Osteoblast (primary cell): ENCODE measurements around the gene ZCCHC14. TPM values are rescaled to one million over a fixed set of nuclear protein-coding genes. Genes with fewer than 3 reads are reported as not detected.
A peak's percentile ranks its signal among the peaks of the same experiment; 100 is the strongest.

Source experiments
- DNase-seq: peaks from one replicate; pipeline ENCODE4 v3.0.0; 2011; ENCODE audit warnings: low spot score, mixed read lengths; ENCODE audit not compliant: insufficient read length; ENCODE audit errors: missing footprints
- H2AFZ ChIP-seq: 2 replicates; pipeline ENCODE4 v1.6.0; 2011; ENCODE audit warnings: mild to moderate bottlenecking, low read length
- H3K27ac ChIP-seq: 2 replicates; pipeline ENCODE4 v1.5.1; 2011; ENCODE audit warnings: mild to moderate bottlenecking, low read depth, low read length, moderate library complexity
- H3K27me3 ChIP-seq: 2 replicates; pipeline ENCODE4 v1.6.0; 2012; ENCODE audit warnings: mild to moderate bottlenecking, control low read depth, inconsistent platforms, low read length, moderate library complexity; ENCODE audit not compliant: insufficient read depth
- H3K36me3 ChIP-seq: 2 replicates; pipeline ENCODE4 v1.5.1; 2011; ENCODE audit warnings: mild to moderate bottlenecking, low read length, control low read depth, moderate library complexity; ENCODE audit not compliant: insufficient read depth
- H3K4me1 ChIP-seq: 2 replicates; pipeline ENCODE4 v1.5.1; 2011; ENCODE audit warnings: mild to moderate bottlenecking, low read length, control low read depth, moderate library complexity; ENCODE audit not compliant: insufficient read depth
- H3K4me2 ChIP-seq: 2 replicates; pipeline ENCODE4 v1.6.0; 2011; ENCODE audit warnings: mild to moderate bottlenecking, low read length; ENCODE audit not compliant: insufficient read depth
- H3K4me3 ChIP-seq: fragments of 200-600 bp; sonication (generic); 3 replicates; pipeline ENCODE4 v1.5.1; 2012; ENCODE audit warnings: mild to moderate bottlenecking, low read length, inconsistent platforms; ENCODE audit not compliant: insufficient read depth
- H3K79me2 ChIP-seq: 2 replicates; pipeline ENCODE4 v1.6.0; 2012; ENCODE audit warnings: mild to moderate bottlenecking, low read length, control low read depth, inconsistent platforms; ENCODE audit not compliant: insufficient read depth
- H3K9me3 ChIP-seq: 2 replicates; pipeline ENCODE4 v1.5.1; 2011; ENCODE audit warnings: low read depth, low read length, control low read depth
- H4K20me1 ChIP-seq: 2 replicates; pipeline ENCODE4 v1.6.0; 2012; ENCODE audit warnings: mild to moderate bottlenecking, low read length, control low read depth; ENCODE audit not compliant: insufficient read depth
- total RNA-seq: library from RNA; depleted of rRNA; stranded (reverse); fragments of >200 nt; gene quantifications from 2 replicates; pipeline ENCODE4 v1.2.3, GENCODE V29; 2012
- TF ChIP-seq, protein P1 (sequence below): IDR thresholded peaks from 2 replicates; pipeline ENCODE4 v1.5.1; 2011; ENCODE audit warnings: mild to moderate bottlenecking, low read depth, low read length, moderate library complexity; ENCODE audit errors: extremely low read depth

ZCCHC14 gene
- total RNA-seq, 1 donor: 36.9 TPM

DNA sequence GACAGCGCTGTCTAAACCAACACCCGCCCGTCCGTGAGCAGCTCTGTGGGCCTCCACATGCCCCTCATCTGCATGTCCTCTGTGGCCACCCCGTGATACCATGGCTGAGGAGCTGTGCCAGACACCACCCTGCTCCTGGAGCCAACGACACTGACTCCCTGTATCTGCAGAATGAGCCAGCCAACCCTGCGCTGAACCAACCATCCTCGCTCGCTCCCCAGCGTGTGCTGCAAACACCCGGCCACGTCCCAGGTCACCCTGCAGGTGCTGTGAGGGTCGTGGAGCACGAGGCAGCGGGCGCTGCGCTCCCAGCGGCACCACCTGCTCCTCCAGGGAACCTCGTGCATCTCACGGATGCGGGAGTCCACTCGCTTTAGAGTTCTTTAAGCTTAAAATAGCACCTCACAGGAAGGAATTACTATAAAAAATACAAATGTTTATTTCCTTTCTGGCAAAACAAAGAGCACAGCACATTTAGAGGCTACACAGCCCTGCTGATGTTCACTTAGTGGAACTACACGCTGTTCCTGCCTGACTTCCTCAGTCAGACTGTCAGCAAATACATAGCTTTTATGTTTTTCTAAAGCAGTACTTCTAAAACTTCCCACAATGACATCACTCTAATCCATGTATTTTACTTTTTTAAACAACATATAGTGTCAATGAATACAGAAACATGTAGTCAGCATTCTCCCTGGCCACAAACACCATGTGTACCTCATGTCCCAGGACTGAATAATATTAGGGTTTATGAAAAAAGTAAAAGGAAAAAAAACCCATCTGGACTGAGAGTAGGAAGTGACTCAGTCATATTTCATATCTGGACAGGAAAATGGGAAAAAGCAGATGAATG, 57.2 kb downstream of the ZCCHC14 start:
- H3K27ac ChIP-seq: peak overlapping the region; percentile 71
- H4K20me1 ChIP-seq: peaks cover 65% of the 10 kb centered on the region
- H3K4me3 ChIP-seq: no peak overlapping the region
- TF ChIP-seq, protein P1, sequence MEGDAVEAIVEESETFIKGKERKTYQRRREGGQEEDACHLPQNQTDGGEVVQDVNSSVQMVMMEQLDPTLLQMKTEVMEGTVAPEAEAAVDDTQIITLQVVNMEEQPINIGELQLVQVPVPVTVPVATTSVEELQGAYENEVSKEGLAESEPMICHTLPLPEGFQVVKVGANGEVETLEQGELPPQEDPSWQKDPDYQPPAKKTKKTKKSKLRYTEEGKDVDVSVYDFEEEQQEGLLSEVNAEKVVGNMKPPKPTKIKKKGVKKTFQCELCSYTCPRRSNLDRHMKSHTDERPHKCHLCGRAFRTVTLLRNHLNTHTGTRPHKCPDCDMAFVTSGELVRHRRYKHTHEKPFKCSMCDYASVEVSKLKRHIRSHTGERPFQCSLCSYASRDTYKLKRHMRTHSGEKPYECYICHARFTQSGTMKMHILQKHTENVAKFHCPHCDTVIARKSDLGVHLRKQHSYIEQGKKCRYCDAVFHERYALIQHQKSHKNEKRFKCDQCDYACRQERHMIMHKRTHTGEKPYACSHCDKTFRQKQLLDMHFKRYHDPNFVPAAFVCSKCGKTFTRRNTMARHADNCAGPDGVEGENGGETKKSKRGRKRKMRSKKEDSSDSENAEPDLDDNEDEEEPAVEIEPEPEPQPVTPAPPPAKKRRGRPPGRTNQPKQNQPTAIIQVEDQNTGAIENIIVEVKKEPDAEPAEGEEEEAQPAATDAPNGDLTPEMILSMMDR: no peak
- peak; percentile 94 for DNase-seq
- H3K4me1 ChIP-seq: peaks cover 31% of the 10 kb centered on the region
- H3K36me3 ChIP-seq: peaks cover 4% of the 10 kb centered on the region
- no peaks in the 10 kb centered on the region for H3K9me3 ChIP-seq
- no peak overlapping the region for H2AFZ ChIP-seq
- peak overlapping the region; percentile 74 for H3K4me2 ChIP-seq
- H3K27me3 ChIP-seq: no peaks in the 10 kb centered on the region
- H3K79me2 ChIP-seq: peaks cover 69% of the 10 kb centered on the region

DNA sequence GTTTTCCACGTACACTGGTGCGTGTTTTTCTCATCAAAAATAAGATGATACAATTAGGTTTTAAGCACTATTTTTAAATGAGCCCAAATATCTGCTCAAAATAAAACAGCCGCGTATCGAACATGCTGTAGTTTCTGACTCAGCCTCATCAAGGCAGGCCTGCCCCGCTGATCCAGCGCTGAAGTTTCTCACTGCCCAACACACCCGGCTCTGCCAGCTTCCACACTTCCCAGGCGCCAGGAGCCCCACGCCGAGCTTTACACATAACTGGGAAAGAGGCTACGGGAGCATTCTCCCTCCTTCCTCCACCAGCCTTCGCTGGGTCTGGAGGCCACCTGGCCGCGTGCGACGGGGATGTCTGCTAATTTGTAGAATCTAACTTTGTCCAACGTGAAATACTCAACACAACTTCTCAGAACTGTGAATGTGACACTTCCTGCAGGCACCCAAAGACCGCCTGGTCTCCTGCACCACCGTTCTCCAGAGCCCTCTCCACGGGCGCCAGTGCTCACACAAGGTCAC, 58.6 kb downstream of the ZCCHC14 start:
- H4K20me1 ChIP-seq: peaks cover 62% of the 10 kb centered on the region
- DNase-seq: no peak
- TF ChIP-seq, protein P1: no peak
- no peaks in the 10 kb centered on the region for H3K27me3 ChIP-seq
- peaks cover 62% of the 10 kb centered on the region for H3K79me2 ChIP-seq
- peaks cover 9% of the 10 kb centered on the region for H3K36me3 ChIP-seq
- no peaks in the 10 kb centered on the region for H3K9me3 ChIP-seq
- no peak overlapping the region for H3K4me2 ChIP-seq
- H3K4me3 ChIP-seq: no peak overlapping the region
- peaks cover 27% of the 10 kb centered on the region for H3K4me1 ChIP-seq
- no peak overlapping the region for H2AFZ ChIP-seq
- H3K27ac ChIP-seq: no peak overlapping the region

DNA sequence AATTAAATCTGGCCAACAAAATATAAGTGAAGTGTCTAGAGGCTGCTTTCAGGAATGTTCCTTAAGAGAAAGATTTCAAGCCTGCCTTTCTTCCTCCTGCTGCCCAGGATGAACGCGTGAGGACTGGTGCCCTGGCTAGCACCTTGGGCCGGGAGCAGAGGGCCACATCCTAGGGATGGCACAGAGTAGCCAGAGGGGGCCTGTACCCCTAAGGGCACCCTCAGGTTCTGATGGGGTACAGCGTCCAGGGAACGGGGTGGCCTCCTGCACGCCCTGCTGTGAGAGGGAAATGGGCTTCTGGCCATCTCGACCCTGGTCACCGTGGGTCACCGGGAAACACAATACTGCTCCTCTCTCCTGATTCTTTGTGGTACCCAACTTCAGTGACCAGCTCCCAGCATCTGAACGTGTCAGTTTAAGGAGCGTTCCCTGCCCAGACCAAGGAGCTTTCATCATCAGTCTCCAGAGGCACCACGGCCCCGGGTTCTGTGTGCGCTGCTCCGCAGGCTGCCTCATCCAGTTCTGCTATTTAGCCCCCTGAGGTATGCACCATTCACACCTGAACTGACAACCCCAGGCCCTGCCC, 60.4 kb downstream of the ZCCHC14 start:
- H2AFZ ChIP-seq: no peak overlapping the region
- H3K36me3 ChIP-seq: peaks cover 9% of the 10 kb centered on the region
- no peaks in the 10 kb centered on the region for H3K27me3 ChIP-seq
- no peak overlapping the region for H3K4me3 ChIP-seq
- peaks cover 55% of the 10 kb centered on the region for H3K79me2 ChIP-seq
- H4K20me1 ChIP-seq: peaks cover 51% of the 10 kb centered on the region
- H3K4me2 ChIP-seq: no peak overlapping the region
- TF ChIP-seq, protein P1: no peak
- no peaks in the 10 kb centered on the region for H3K9me3 ChIP-seq
- DNase-seq: no peak
- H3K27ac ChIP-seq: peak overlapping the region; percentile 20
- H3K4me1 ChIP-seq: peaks cover 27% of the 10 kb centered on the region

DNA sequence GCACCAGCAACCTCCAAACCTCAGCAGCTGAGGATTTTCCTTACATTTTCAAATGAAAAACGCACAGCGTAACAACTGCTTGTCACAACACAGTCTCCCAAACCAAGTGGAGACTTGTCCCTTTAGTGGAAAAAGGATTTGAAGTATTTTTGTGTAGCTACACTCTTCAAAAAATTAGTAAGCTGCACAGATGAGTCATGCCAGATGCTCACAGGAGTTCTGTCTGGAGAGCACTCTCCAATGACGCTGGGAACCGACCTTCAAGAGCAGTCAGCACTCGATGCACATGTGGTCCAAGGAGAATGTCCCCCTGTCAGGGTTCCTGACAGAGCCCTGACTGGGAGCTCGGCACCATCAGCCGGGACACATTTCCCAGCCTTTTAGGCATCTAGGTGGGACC, 60.9 kb downstream of the ZCCHC14 start:
- TF ChIP-seq, protein P1: no peak
- peaks cover 53% of the 10 kb centered on the region for H3K79me2 ChIP-seq
- no peak overlapping the region for H3K4me2 ChIP-seq
- peaks cover 27% of the 10 kb centered on the region for H3K4me1 ChIP-seq
- peak; percentile 97 for DNase-seq
- H3K27ac ChIP-seq: peak overlapping the region; percentile 20
- no peaks in the 10 kb centered on the region for H3K27me3 ChIP-seq
- H4K20me1 ChIP-seq: peaks cover 49% of the 10 kb centered on the region
- H3K9me3 ChIP-seq: no peaks in the 10 kb centered on the region
- H3K36me3 ChIP-seq: peaks cover 9% of the 10 kb centered on the region
- no peak overlapping the region for H3K4me3 ChIP-seq
- no peak overlapping the region for H2AFZ ChIP-seq
